ENCODE data around the gene CDK11B.

Gene CDK11B

GRCh38 chr1:1615256-1616044 is 43.4 kb downstream of the CDK11B start, which contains the start of gene MIB2:
Gene MIB2, plus strand, starts transcription at chr1:1615500. Its CDS starts 7,953 bp downstream, at chr1:1623453.
- DNase-seq (ENCODE audit: low read depth in 2 of 2): peak; percentile 88 to 89

GRCh38 chr1:1614954-1615255 is 43.9 kb downstream of the CDK11B start:
- no peak for DNase-seq (ENCODE audit: low read depth in 2 of 2)

DNA sequence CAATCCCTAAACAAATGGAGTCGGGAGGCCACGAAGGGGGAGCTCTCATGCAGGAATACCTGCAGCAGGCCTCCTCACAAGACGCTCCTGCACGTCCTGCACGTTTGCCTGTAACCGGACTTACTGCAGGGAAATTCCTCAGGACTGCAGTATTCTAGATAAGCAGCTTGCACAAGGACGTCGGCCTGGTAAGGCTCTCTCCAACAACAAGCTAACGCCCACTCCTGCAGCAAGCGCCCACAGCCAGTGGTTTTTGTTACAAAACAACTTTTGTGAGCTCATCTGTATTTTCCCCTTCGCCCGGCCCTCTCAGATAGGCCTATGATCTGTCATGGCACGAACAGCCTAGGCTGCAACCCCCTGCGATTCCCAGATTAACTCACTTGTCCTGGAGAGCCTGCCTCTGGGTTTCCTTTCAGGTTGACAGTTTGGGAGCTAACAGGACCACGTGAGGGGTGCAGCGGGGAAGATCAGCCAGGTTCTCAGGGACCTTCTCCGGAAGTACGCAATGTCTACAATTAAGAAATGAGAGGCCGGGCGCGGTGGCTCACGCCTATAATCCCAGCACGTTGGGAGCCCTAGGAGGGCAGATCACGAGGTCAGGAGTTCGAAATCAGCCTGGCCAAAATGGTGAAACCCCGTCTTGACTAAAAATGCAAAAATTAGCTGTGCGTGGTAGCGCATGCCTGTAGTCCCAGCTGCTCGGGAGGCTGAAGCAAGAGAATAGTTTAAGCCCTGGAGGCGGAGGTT is 44.4 kb downstream of the CDK11B start:
- peak in 1 of 2 experiments; percentile 6 for DNase-seq (ENCODE audit: low read depth in 2 of 2)

- no peak for DNase-seq (ENCODE audit: low read depth in 2 of 2)
Observed at GRCh38 chr1:1613509-1614082, 45.2 kb downstream of the CDK11B start.

GRCh38 chr1:1612104-1612400 is 46.8 kb downstream of the CDK11B start:
- no peak for DNase-seq (ENCODE audit: low read depth in 2 of 2)

- DNase-seq (ENCODE audit: low read depth in 2 of 2): no peak
Observed at GRCh38 chr1:1610796-1611195, 48.0 kb downstream of the CDK11B start.

- DNase-seq (ENCODE audit: low read depth in 2 of 2): no peak
Observed at GRCh38 chr1:1609822-1610485, 48.9 kb downstream of the CDK11B start.

DNA sequence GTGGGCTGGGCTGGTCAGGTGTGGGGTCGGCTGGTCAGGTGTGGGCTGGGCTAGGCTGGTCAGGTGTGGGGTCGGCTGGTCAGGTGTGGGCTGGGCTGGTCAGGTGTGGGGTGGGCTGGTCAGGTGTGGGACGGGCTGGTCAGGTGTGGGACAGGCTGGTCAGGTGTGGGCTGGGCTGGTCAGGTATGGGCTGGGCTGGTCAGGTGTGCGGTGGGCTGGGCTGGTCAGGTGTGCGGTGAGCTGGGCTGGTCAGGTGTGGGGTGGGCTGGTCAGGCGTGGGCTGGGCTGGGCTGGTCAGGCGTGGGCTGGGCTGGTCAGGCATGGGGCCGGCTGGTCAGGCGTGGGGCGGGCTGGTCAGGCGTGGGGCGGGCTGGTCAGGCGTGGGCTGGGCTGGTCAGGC is 52.6 kb downstream of the CDK11B start:
- DNase-seq (ENCODE audit: low read depth in 2 of 2): no peak

DNA sequence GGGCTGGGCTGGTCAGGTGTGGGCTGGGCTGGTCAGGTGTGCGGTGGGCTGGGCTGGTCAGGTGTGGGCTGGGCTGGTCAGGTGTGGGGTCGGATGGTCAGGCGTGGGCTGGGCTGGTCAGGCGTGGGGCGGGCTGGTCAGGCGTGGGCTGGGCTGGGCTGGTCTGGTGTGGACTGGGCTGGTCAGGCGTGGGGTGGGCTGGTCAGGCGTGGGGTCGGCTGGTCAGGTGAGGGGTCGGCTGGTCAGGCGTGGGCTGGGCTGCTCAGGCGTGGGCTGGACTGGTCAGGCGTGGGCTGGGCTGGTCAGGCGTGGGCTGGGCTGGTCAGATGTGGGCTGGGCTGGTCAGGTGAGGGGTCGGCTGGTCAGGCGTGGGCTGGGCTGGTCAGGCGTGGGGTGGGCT is 53.1 kb downstream of the CDK11B start:
- no peak for DNase-seq (ENCODE audit: low read depth in 2 of 2)

GRCh38 chr1:1605034-1605591 is 53.7 kb downstream of the CDK11B start:
- DNase-seq (ENCODE audit: low read depth in 2 of 2): no peak

GRCh38 chr1:1604374-1605033 is 54.3 kb downstream of the CDK11B start:
- DNase-seq (ENCODE audit: low read depth in 2 of 2): no peak

DNA sequence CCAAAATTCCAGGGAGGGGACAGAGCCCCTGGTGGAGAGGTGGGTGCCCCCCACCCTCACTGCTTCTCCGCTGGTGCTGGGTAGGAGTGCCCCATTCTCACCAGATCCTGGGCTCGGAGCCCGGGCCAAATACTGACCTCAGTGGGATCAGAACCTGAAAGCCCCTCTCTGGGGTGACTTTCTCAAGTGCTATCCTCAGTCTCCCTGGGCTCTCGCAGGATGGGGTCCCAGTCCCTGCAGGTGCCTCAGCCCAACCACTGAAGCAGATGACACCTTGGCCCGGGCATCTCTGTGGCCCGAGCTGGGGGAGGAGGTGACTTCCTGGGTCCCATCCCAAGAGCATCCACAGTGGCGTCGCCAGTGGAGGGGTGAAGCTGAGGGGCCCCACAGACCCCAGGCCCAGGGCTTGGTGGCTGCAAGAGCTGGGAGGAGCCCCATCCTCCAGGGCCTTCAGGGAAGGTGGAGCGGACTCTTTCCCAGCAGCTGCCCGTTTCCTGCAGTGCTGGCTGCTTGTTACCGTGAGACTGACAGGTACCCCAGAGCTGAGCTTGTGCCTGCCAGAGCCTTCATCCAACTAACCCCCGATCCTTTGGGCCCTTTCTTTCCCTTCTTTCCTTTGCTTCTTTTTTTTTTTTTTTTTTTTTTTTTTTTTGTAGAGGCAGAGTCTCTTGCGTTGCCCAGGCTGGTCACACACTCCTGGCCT is 55.0 kb downstream of the CDK11B start:
- DNase-seq (ENCODE audit: low read depth in 2 of 2): no peak

GRCh38 chr1:1602968-1603506 is 55.8 kb downstream of the CDK11B start:
- no peak for DNase-seq (ENCODE audit: low read depth in 2 of 2)

- no peak for DNase-seq (ENCODE audit: low read depth in 2 of 2)
Observed at GRCh38 chr1:1602304-1602967, 56.4 kb downstream of the CDK11B start.

DNA sequence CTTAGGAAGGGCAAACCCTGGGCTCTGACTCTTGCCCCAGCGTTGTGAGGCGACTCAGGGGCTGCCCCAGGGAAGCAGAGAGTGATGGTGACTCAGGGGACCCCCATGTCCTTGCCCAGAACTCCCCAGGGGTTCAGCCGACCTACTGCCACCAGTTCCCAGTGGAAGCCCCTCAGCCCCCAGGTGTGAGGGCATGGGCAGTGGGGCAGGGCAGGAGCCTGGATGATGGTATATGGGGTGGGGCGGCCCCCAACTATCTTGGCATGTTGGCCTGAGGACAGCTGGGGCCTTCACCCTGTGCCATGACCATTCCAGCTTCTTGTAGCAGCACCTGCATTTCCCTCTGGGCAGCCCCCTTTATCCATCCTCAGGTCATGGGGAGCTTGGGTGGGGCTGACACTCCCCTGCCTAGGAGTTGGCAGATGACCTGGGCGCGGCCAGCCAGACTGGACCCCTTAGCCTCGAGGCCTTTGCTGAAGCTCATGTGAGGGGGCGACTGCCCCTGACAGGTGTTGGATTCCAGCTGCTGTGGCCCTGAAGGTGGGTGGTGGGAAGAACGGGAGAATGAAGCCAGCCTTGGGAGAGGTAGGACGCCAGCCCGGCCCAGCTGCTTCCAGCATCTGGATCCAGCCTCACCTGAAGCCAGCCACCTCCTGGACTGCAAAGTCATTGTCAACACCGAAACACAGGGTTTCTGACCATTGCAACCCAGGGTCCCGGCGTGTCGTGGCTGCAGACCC is 57.1 kb downstream of the CDK11B start:
- DNase-seq (ENCODE audit: low read depth in 2 of 2): no peak

DNA sequence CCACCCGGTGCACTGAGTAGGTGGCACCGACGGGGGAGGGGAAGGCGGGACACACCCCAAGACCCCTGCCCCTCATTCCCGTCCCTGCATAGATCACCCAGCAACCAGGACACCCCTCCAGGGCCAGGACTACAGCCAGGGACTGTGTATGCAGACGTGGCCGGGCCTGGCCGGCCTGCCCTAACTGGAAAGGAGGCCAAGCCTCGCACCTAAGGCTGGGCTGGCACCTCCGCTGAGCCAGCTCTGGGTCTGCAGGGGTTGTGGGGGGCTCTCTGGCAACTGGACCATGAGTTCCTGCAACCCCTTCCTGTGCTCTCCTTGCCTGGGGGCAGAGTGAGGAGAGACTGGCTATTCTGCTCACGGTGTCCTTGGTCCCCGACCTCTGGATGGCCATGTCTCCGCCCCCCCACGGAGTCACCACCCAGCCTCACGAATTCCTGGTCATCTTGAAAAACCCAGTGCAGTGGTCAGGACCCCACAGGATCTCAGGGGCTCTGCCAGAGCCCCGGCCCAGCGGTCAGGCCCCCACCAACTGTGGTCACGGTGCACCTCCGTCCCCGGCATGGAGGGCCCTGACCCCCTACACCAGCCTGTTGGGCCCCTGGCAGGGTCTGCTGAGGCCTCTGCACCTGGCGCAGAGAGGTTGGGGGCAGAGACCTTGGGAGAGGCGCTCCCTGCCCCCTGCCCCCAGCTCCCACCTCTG is 57.8 kb downstream of the CDK11B start:
- no peak for DNase-seq (ENCODE audit: low read depth in 2 of 2)

GRCh38 chr1:1599935-1600860 is 58.6 kb downstream of the CDK11B start, which contains the start of gene FNDC10:
Gene FNDC10, minus strand, starts transcription at chr1:1600135. Its CDS starts 120 bp downstream, at chr1:1600015.
- no peak for DNase-seq (ENCODE audit: low read depth in 2 of 2)
